Measurements from ENCODE around the gene GALNT16. TPM values are rescaled to one million over a fixed set of nuclear protein-coding genes. Genes with fewer than 3 reads are reported as not detected.
A peak's percentile ranks its signal among the peaks of the same experiment; 100 is the strongest.
"Not testable (repeated sequence)": the region's sequence is repeated elsewhere in the genome, so short reads cannot be mapped to it uniquely, and the experiment has no call there.

The GALNT16 gene
- 1 to 10 TPM; 2.1 to 4.6 (median 3.4) TPM for total RNA-seq

GRCh38 chr14:69259527-69260189 is at the start of gene GALNT16:
TSS of gene GALNT16 (plus strand) at chr14:69260158. CDS start at chr14:69260291, 133 bp downstream.
- Histone ChIP-seq H3K36me3 (no peaks in the 10 kb centered on the region), H3K4me1 (peaks cover 32% of the 10 kb centered on the region), H3K4me3 (peak within 1 kb of the TSS; percentile 71), H3K27me3 (peaks cover 62% of the 10 kb centered on the region), H3K27ac (peak within 1 kb of the TSS; percentile 63), H3K9me3 (no peaks in the 10 kb centered on the region)
- 5% methylated on average over 19 of the region's 74 CpGs for WGBS
- TF ChIP-seq CTCF (IDR thresholded peaks at IDR 0.05) (no peak), POLR2AphosphoS5 (IDR thresholded peaks at IDR 0.05) (no peak)
- DNase-seq (ENCODE audit: low spot score in 2 of 2) = no peak

GRCh38 chr14:69214393-69214792 is 45.6 kb upstream of the GALNT16 start:
- Histone ChIP-seq H3K36me3 (peaks cover 15% of the 10 kb centered on the region), H3K9me3 (no peaks in the 10 kb centered on the region), H3K27me3 (no peaks in the 10 kb centered on the region), H3K4me3 (no peak overlapping the region), H3K4me1 (no peaks in the 10 kb centered on the region), H3K27ac (no peak overlapping the region)
- 59% methylated on average over 2 of the region's 2 CpGs for WGBS
- TF ChIP-seq POLR2A (IDR thresholded peaks at IDR 0.05) = no peak
- no peak for TF ChIP-seq POLR2AphosphoS5 (IDR thresholded peaks at IDR 0.05)
- TF ChIP-seq EP300 (IDR thresholded peaks at IDR 0.05) = no peak
- TF ChIP-seq CTCF (IDR thresholded peaks at IDR 0.05) = no peak
- DNase-seq (ENCODE audit: low spot score in 2 of 2) = no peak

GRCh38 chr14:69217663-69218062 is 42.3 kb upstream of the GALNT16 start:
- H3K36me3 ChIP-seq = not testable (repeated sequence)
- WGBS = 93% methylated on average over 3 of the region's 3 CpGs

GRCh38 chr14:69224946-69225345 is 35.0 kb upstream of the GALNT16 start:
- TF ChIP-seq POLR2A (IDR thresholded peaks at IDR 0.05) (no peak), EP300 (IDR thresholded peaks at IDR 0.05) (no peak), POLR2AphosphoS5 (IDR thresholded peaks at IDR 0.05) (no peak), CTCF (IDR thresholded peaks at IDR 0.05) (no peak)
- 86% methylated on average over 4 of the region's 4 CpGs for WGBS

More at GRCh38 chr14:69217663-69218062, 42.3 kb upstream of the GALNT16 start:
- H3K27me3 ChIP-seq; H3K4me3 ChIP-seq; DNase-seq (ENCODE audit: low spot score in 2 of 2); H3K4me1 ChIP-seq; H3K9me3 ChIP-seq; H3K27ac ChIP-seq: not testable (repeated sequence)

GRCh38 chr14:69226178-69226577 is 33.8 kb upstream of the GALNT16 start:
- H3K27ac ChIP-seq = no peak overlapping the region
- no peaks in the 10 kb centered on the region for H3K27me3 ChIP-seq
- no peaks in the 10 kb centered on the region for H3K9me3 ChIP-seq
- no peak for DNase-seq (ENCODE audit: low spot score in 2 of 2)
- H3K4me1 ChIP-seq = no peaks in the 10 kb centered on the region
- TF ChIP-seq CTCF (IDR thresholded peaks at IDR 0.05) = no peak
- TF ChIP-seq POLR2AphosphoS5 (IDR thresholded peaks at IDR 0.05) = no peak
- no peak for TF ChIP-seq EP300 (IDR thresholded peaks at IDR 0.05)
- no peak overlapping the region for H3K4me3 ChIP-seq
- peaks cover 26% of the 10 kb centered on the region for H3K36me3 ChIP-seq
- WGBS = 67% methylated on average over 9 of the region's 9 CpGs

More at GRCh38 chr14:69224946-69225345, 35.0 kb upstream of the GALNT16 start:
- Histone ChIP-seq H3K27me3 (no peaks in the 10 kb centered on the region), H3K27ac (no peak overlapping the region), H3K9me3 (no peaks in the 10 kb centered on the region), H3K36me3 (peaks cover 18% of the 10 kb centered on the region), H3K4me3 (no peak overlapping the region), H3K4me1 (no peaks in the 10 kb centered on the region)
- DNase-seq (ENCODE audit: low spot score in 2 of 2) = no peak

GRCh38 chr14:69226736-69227135 is 33.2 kb upstream of the GALNT16 start:
- DNase-seq (ENCODE audit: low spot score in 2 of 2) = no peak
- Histone ChIP-seq H3K4me3 (no peak overlapping the region), H3K9me3 (no peaks in the 10 kb centered on the region), H3K27ac (no peak overlapping the region), H3K4me1 (no peaks in the 10 kb centered on the region), H3K36me3 (peaks cover 30% of the 10 kb centered on the region), H3K27me3 (no peaks in the 10 kb centered on the region)
- TF ChIP-seq EP300 (IDR thresholded peaks at IDR 0.05) (no peak), POLR2AphosphoS5 (IDR thresholded peaks at IDR 0.05) (no peak), CTCF (IDR thresholded peaks at IDR 0.05) (no peak), POLR2A (IDR thresholded peaks at IDR 0.05) (no peak)
- 87% methylated on average over 2 of the region's 2 CpGs for WGBS

Measured in suprapubic skin (tissue), 4 donors.